GM19324 (cell line): ENCODE measurements around the gene GINS2.

Experiments used
- ATAC-seq: cut with Tn5 transposase; IDR thresholded peaks from one replicate; pipeline ENCODE4 v1.9.1; 2021; ENCODE audit warnings: mild to moderate bottlenecking, moderate library complexity; ENCODE audit not compliant: unreplicated experiment, low FRiP score

The GINS2 gene

DNA sequence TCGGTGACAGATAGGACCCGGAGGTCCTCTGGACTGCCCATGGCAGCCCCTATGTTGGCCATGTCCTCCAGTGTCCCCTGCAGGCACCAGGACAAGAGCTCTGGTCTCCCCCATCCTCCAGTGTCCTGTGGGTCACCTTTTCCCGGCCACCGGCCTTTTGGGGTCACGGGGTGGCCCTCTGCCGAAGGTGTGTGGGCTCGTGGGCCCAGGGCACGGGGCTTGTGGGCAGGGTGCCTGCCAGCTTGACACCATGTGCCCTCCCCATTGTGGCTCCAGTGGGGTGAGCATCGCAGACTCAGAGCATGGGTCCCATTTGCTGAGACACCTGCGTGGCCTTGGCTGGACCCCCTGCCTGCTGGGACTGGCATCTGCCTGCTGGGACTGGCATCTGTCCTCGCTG, 57.5 kb downstream of the GINS2 start:
- no peak for ATAC-seq

DNA sequence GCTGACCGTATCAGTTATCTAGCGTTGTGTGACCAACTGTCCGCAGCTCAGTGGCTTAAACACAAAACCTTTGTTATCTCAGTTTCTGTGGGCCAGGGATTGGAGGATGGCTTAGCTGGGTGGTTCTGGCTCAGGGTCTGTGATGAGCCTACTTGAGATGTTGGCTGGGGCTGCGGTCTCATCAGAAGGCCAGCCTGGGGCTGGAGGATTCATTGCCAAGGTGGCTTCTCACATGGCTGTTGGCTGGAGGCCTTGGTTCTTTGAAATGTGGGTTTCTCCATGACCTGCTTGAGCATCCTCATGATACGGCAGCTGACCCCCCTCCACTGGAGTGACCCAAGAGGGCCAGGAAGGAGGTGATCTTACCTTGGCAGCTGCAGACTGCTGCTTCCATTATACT, 58.9 kb downstream of the GINS2 start:
- ATAC-seq: no peak

DNA sequence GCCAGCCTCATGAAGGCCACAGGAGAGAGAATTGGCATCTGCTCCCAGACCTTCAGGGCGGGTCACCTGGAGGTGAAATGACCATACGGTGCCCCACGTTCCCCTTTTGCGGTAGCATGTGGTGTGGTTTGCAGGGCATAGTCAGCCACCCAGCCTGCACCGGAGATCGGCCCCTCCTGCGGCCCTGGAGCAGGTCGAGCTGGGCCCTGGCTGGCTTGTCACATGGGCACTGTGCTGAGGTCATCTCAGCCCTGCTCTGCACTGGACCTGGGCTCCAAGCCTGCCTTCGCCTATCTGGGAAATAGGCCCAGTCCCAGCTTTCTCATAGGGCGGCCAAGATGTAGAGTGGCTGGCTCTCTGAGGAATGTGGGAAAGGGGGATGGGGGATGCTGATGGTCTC, 59.4 kb downstream of the GINS2 start:
- ATAC-seq: no peak

DNA sequence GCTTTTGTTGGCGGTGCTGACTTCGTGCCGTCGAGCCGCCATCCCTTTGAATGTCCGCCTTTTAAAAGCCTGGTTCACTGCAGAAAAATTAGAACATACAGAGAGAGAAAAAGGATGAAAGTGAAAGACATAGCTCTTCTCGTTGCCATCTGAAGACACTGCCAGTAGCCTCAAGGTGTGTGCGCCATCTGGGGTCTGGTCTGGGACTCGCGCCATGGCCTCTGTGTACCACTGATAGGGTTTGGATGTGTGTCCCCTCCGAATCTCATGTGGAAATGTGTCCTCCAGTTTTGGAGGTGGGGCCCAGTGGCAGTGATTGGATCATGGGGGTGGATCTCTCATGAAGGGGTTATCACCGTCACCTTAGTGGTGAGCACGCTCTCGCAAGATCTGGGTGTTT, 60.1 kb downstream of the GINS2 start:
- ATAC-seq: no peak

DNA sequence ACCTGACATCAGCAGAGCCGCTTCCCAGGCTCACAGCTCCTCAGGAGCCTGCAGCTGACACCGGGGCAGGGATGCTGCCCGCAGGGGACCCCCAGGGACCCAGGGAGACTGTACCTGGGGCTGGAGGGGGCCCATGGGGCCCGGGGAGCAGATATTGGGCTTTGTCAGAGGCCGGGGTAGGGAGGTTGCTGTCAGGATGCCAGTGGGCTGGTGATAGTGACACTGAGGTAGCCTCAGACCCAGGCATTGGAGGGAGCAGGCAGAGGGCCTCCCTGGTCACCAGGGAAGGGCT, 60.5 kb downstream of the GINS2 start:
- no peak for ATAC-seq

DNA sequence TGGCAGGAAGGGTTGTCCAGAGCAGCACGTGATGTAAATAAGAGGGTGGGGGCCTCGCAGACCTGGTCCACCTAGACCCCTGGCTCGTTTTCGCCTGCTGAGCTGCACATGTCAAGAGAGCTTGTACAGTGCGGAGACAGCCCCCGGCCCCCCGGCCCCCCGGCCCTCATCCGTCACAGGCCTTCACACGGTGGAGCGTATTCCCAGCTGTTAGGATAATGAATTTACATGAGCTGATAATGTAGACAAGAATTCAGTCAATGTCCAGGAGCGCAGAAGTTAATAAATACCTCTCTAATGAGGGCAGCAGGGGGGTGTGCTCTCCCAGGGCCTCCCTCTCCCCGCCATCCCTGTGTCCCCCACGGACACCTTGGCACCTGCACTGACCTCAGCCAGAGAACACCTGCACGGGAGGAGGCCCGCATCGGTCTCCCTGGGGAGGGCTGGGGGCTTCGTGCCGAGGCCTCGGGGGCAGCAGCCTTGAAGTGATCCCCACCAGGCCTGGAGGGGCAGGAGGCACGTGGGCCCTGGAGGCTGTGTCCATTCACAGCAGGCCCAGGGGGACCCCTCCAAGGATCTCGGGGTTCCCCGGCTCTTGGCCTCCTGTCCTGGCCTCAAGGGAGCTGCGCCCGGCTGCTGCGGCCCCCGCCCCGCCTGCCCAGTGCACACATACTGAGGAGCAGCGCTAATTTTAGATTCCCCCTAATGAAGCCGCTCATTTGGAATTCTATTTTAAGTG, 61.1 kb downstream of the GINS2 start:
- no peak for ATAC-seq

DNA sequence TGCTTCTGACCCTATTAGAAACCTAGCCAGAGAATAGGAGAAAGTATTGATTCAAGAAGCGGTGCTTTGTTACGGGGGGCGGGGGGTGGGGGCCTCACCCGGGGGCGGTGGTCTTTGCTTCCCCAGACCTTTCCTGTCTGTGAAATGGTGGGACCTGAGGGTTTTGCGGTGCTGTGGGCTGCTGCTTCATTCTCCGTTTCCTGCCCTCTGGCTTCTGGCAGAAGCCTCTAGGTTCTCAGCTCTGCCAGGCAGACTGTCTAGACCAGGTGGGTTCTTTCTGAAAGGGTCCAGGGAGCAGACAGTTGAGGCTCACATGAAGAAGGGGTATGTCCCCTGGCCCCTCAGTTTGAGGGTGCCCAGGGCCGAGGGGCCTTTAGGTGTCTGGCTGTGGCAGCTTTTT, 61.7 kb downstream of the GINS2 start:
- no peak for ATAC-seq
